HG02763 (cell line): ENCODE measurements around the gene LRRC4C.

Experiments
- ATAC-seq: cut with Tn5 transposase; IDR thresholded peaks from one replicate; pipeline ENCODE4 v1.9.1; 2021; ENCODE audit warnings: mild to moderate bottlenecking, moderate library complexity; ENCODE audit not compliant: unreplicated experiment

Gene LRRC4C

GRCh38 chr11:41419901-41420300, 39.6 kb downstream of the LRRC4C start:
- ATAC-seq = no peak

GRCh38 chr11:41414771-41415440, 44.5 kb downstream of the LRRC4C start:
- ATAC-seq = no peak

- peak; percentile 84 for ATAC-seq
Measured at GRCh38 chr11:41413843-41414242, 45.6 kb downstream of the LRRC4C start.

- ATAC-seq = no peak
Measured at GRCh38 chr11:41405812-41406211, 53.6 kb downstream of the LRRC4C start.

- ATAC-seq = no peak
Measured at GRCh38 chr11:41404109-41404508, 55.3 kb downstream of the LRRC4C start.

- no peak for ATAC-seq
Measured at GRCh38 chr11:41403458-41403857, 56.0 kb downstream of the LRRC4C start.

GRCh38 chr11:41400819-41401382, 58.6 kb downstream of the LRRC4C start:
- no peak for ATAC-seq

GRCh38 chr11:41400124-41400523, 59.3 kb downstream of the LRRC4C start:
- ATAC-seq = no peak

- no peak for ATAC-seq
Measured at GRCh38 chr11:41399323-41399722, 60.1 kb downstream of the LRRC4C start.

- ATAC-seq = no peak
Measured at GRCh38 chr11:41398175-41398574, 61.3 kb downstream of the LRRC4C start.

GRCh38 chr11:41394521-41395195, 64.8 kb downstream of the LRRC4C start:
- no peak for ATAC-seq

GRCh38 chr11:41392596-41392995, 66.9 kb downstream of the LRRC4C start:
- no peak for ATAC-seq

GRCh38 chr11:41389623-41390130, 69.8 kb downstream of the LRRC4C start:
- no peak for ATAC-seq

- ATAC-seq = no peak
Measured at GRCh38 chr11:41384329-41384728, 75.1 kb downstream of the LRRC4C start.

- ATAC-seq = no peak
Measured at GRCh38 chr11:41383768-41384167, 75.7 kb downstream of the LRRC4C start.

GRCh38 chr11:41382927-41383326, 76.5 kb downstream of the LRRC4C start:
- no peak for ATAC-seq

- ATAC-seq = no peak
Measured at GRCh38 chr11:41379084-41379483, 80.4 kb downstream of the LRRC4C start.

- ATAC-seq = no peak
Measured at GRCh38 chr11:41377709-41378394, 81.6 kb downstream of the LRRC4C start.

- ATAC-seq = no peak
Measured at GRCh38 chr11:41351825-41352224, 107.6 kb downstream of the LRRC4C start.

GRCh38 chr11:41346042-41346441, 113.4 kb downstream of the LRRC4C start:
- ATAC-seq = no peak
